Testis (tissue), 3 donors: ENCODE results near the gene PWWP2A. TPM values are rescaled to one million over a fixed set of nuclear protein-coding genes. Genes with fewer than 3 reads are reported as not detected.

ENCODE experiments used
- DNase-seq: peaks from one replicate; pipeline ENCODE4 v3.0.0-alpha.2; 2019
- H3K27ac ChIP-seq, 2 donors: fragments of 200-600 bp; sonication (generic); one replicate each; pipeline ENCODE4 v1.5.1; 2019
- H3K27me3 ChIP-seq: fragments of 200-600 bp; sonication (generic); one replicate; pipeline ENCODE4 v1.5.1; 2019
- H3K36me3 ChIP-seq: fragments of 200-600 bp; sonication (generic); one replicate; pipeline ENCODE4 v1.5.1; 2017; ENCODE audit warnings: low read depth; ENCODE audit errors: missing control alignments
- H3K4me1 ChIP-seq: fragments of 200-600 bp; sonication (generic); one replicate; pipeline ENCODE4 v1.5.1; 2019
- H3K4me3 ChIP-seq, 2 donors: fragments of 200-600 bp; sonication (generic); one replicate each; pipeline ENCODE4 v1.5.1; 2017 to 2019
- H3K9me3 ChIP-seq: fragments of 200-600 bp; sonication (generic); one replicate; pipeline ENCODE4 v1.5.1; 2017
- CTCF ChIP-seq, 3 experiments: fragments of 450-650 bp in 2 of 3; fragments of 200-600 bp in 1 of 3; sonication (generic) in 1 of 3; IDR thresholded peaks; one replicate each; pipeline ENCODE4 v1.5.1; 2016 to 2019; ENCODE audit warnings: antibody characterized with exemption in 3 of 3, mild to moderate bottlenecking in 2 of 3, moderate library complexity in 1 of 3
- POLR2A ChIP-seq: fragments of 450-650 bp; IDR thresholded peaks from one replicate; pipeline ENCODE4 v1.6.1; 2017; ENCODE audit warnings: antibody characterized with exemption, mild to moderate bottlenecking, moderate library complexity
- WGBS, 2 donors: methylation state at CpG; one replicate each; pipeline ENCODE4 v1.1.5; 2018; 5-methylcytosine and 5-hydroxymethylcytosine counted together
- intact Hi-C: fragments of 100-400 bp; cut with DNase I; formaldehyde crosslinking; loops from one replicate; pipeline ENCODE4 v1.15.1; 2023; ENCODE audit warnings: low total_unique reads
- polyA plus RNA-seq: library from polyadenylated mRNA; stranded (reverse); fragments of 350-450 nt; fragmentation: Illumina TruSeq; extraction: RNeasy Lipid Tissue Mini Kit (QIAGEN cat#74804); gene quantifications from one replicate; pipeline ENCODE4 v1.2.3, GENCODE V29; 2014; ENCODE audit warnings: low read depth, low replicate concordance; ENCODE audit not compliant: insufficient read depth
- total RNA-seq, 2 donors: library from RNA; depleted of rRNA; stranded (reverse); fragments of >200 nt; gene quantifications; one replicate each; pipeline ENCODE4 v1.2.3, GENCODE V29; 2016

Gene PWWP2A
- total and polyA plus RNA-seq, 3 donors from 2014 or later = 12.0 to 51.6 (median 48.9) TPM

- no peak for TF ChIP-seq POLR2A
- TF ChIP-seq CTCF (IDR thresholded peaks at IDR 0.05) = no peak
- 95% methylated on average over 9 of the region's 9 CpGs for WGBS, 2 donors
- no peaks in the 10 kb centered on the region for H3K27me3 ChIP-seq
- H3K9me3 ChIP-seq = no peaks in the 10 kb centered on the region
- no peak overlapping the region for H3K4me3 ChIP-seq
- no peak overlapping the region for H3K27ac ChIP-seq
- DNase-seq = no peak
- intact Hi-C loops = no loop called here
- no peaks in the 10 kb centered on the region for H3K4me1 ChIP-seq
- H3K36me3 ChIP-seq = no peaks in the 10 kb centered on the region
Observed at GRCh38 chr5:160158087-160158486, 38.8 kb upstream of the PWWP2A start.

- Histone ChIP-seq H3K9me3 (no peaks in the 10 kb centered on the region), H3K36me3 (no peaks in the 10 kb centered on the region), H3K27me3 (no peaks in the 10 kb centered on the region), H3K4me3 (no peak overlapping the region), H3K27ac (no peak overlapping the region), H3K4me1 (no peaks in the 10 kb centered on the region)
- WGBS, 2 donors = 95% methylated on average over 6 of the region's 6 CpGs
- TF ChIP-seq CTCF (IDR thresholded peaks at IDR 0.05) (no peak), POLR2A (no peak)
- intact Hi-C loops = no loop called here
- DNase-seq = no peak
Observed at GRCh38 chr5:160155017-160155750, 35.9 kb upstream of the PWWP2A start.

GRCh38 chr5:160152901-160153300 is 33.7 kb upstream of the PWWP2A start:
- WGBS, 2 donors = 90 to 98% methylated on average over 6 of the region's 6 CpGs
- H3K9me3 ChIP-seq = no peaks in the 10 kb centered on the region
- intact Hi-C loops = no loop called here
- DNase-seq = no peak
- TF ChIP-seq CTCF (IDR thresholded peaks at IDR 0.05) = no peak
- TF ChIP-seq POLR2A = no peak
- no peaks in the 10 kb centered on the region for H3K27me3 ChIP-seq
- H3K27ac ChIP-seq = no peak overlapping the region
- no peak overlapping the region for H3K4me3 ChIP-seq
- H3K36me3 ChIP-seq = no peaks in the 10 kb centered on the region
- H3K4me1 ChIP-seq = no peaks in the 10 kb centered on the region

GRCh38 chr5:160152287-160152686 is 33.0 kb upstream of the PWWP2A start:
- WGBS, 2 donors = 82 to 85% methylated on average over 1 of the region's 1 CpG
- DNase-seq = no peak
- TF ChIP-seq POLR2A = no peak
- no peak for TF ChIP-seq CTCF (IDR thresholded peaks at IDR 0.05)
- H3K9me3 ChIP-seq = no peaks in the 10 kb centered on the region
- H3K36me3 ChIP-seq = no peaks in the 10 kb centered on the region
- intact Hi-C loops = no loop called here
- H3K4me3 ChIP-seq = no peak overlapping the region
- H3K27ac ChIP-seq = no peak overlapping the region
- no peaks in the 10 kb centered on the region for H3K4me1 ChIP-seq
- H3K27me3 ChIP-seq = no peaks in the 10 kb centered on the region

- Histone ChIP-seq H3K27ac (no peak overlapping the region), H3K9me3 (no peaks in the 10 kb centered on the region), H3K27me3 (no peaks in the 10 kb centered on the region), H3K4me3 (no peak overlapping the region), H3K4me1 (peaks cover 6% of the 10 kb centered on the region), H3K36me3 (no peaks in the 10 kb centered on the region)
- TF ChIP-seq CTCF (IDR thresholded peaks at IDR 0.05) = no peak
- TF ChIP-seq POLR2A = no peak
- DNase-seq = no peak
- intact Hi-C loops = no loop called here
- WGBS, 2 donors = 91% methylated on average over 3 of the region's 3 CpGs
Observed at GRCh38 chr5:160151017-160151416, 31.8 kb upstream of the PWWP2A start.
